SK-N-MC (cell line): ENCODE results near the gene AP2B1.
A peak's percentile ranks its signal among the peaks of the same experiment; 100 is the strongest.

Source experiments
- DNase-seq: peaks from one replicate; pipeline ENCODE4 v3.0.0-alpha.2; 2011; ENCODE audit warnings: low read depth, low spot score
- H3K27ac ChIP-seq: fragments of 200-600 bp; sonication (generic); 2 replicates; pipeline ENCODE4 v1.5.1; 2016; ENCODE audit warnings: mixed run types
- H3K36me3 ChIP-seq: fragments of 200-600 bp; sonication (generic); 2 replicates; pipeline ENCODE4 v1.6.1; 2017; ENCODE audit warnings: antibody characterized with exemption, low read length, mixed read lengths; ENCODE audit not compliant: insufficient read depth
- H3K4me3 ChIP-seq: fragments of 200-600 bp; sonication (generic); 2 replicates; pipeline ENCODE4 v1.5.1; 2016
- H3K9ac ChIP-seq: fragments of 200-600 bp; sonication (generic); 2 replicates; pipeline ENCODE4 v1.8.0; 2017; ENCODE audit warnings: mixed run types, mixed read lengths; ENCODE audit not compliant: insufficient read length
- H3K9me3 ChIP-seq: fragments of 200-600 bp; sonication (generic); 2 replicates; pipeline ENCODE4 v1.6.1; 2017; ENCODE audit warnings: low read depth, mild to moderate bottlenecking, antibody characterized with exemption, low read length, moderate library complexity, mixed read lengths
- EZH2 ChIP-seq: fragments of 200-600 bp; sonication (generic); IDR thresholded peaks from one replicate; pipeline ENCODE4 v1.6.1; 2017; ENCODE audit warnings: antibody characterized with exemption
- FOXP2 ChIP-seq: optimal IDR thresholded peaks from 2 replicates; pipeline ENCODE3; 2011; ENCODE audit warnings: mild to moderate bottlenecking, moderate library complexity; ENCODE audit not compliant: insufficient read depth; ENCODE audit errors: extremely low read length, control extremely low read depth
- POLR2AphosphoS5 ChIP-seq: IDR thresholded peaks from 2 replicates; pipeline ENCODE4 v1.6.1; 2012; ENCODE audit warnings: mild to moderate bottlenecking, low read depth, low read length, borderline replicate concordance

Gene AP2B1

GRCh38 chr17:35566968-35567367 is 20.2 kb upstream of the AP2B1 start:
- no peaks in the 10 kb centered on the region for H3K9me3 ChIP-seq
- no peak overlapping the region for H3K9ac ChIP-seq
- DNase-seq, result no peak
- no peak overlapping the region for H3K27ac ChIP-seq
- TF ChIP-seq FOXP2 (no peak), EZH2 (no peak), POLR2AphosphoS5 (no peak)
- H3K4me3 ChIP-seq, result no peak overlapping the region
- no peaks in the 10 kb centered on the region for H3K36me3 ChIP-seq

- peak overlapping the region; percentile 94 for H3K9ac ChIP-seq
- peaks cover 1% of the 10 kb centered on the region; the same call in 1 of the 2 replicates for H3K36me3 ChIP-seq
- no peak for DNase-seq
- peak overlapping the region; percentile 92 for H3K4me3 ChIP-seq
- TF ChIP-seq POLR2AphosphoS5, result no peak
- TF ChIP-seq FOXP2, result no peak
- no peak for TF ChIP-seq EZH2
- no peak overlapping the region for H3K27ac ChIP-seq
- H3K9me3 ChIP-seq, result no peaks in the 10 kb centered on the region
These were observed 18.6 kb upstream of the AP2B1 start for GRCh38 chr17:35568561-35568960.

GRCh38 chr17:35569405-35569804 is 17.7 kb upstream of the AP2B1 start:
- no peak overlapping the region for H3K9ac ChIP-seq
- H3K4me3 ChIP-seq, result no peak overlapping the region
- no peaks in the 10 kb centered on the region for H3K9me3 ChIP-seq
- no peak for DNase-seq
- peaks cover 4% of the 10 kb centered on the region; the same call in 1 of the 2 replicates for H3K36me3 ChIP-seq
- no peak for TF ChIP-seq EZH2
- no peak for TF ChIP-seq POLR2AphosphoS5
- TF ChIP-seq FOXP2, result no peak
- H3K27ac ChIP-seq, result no peak overlapping the region

GRCh38 chr17:35575759-35576158 is 11.4 kb upstream of the AP2B1 start:
- H3K36me3 ChIP-seq, result peaks cover 10% of the 10 kb centered on the region; the same call in 1 of the 2 replicates
- TF ChIP-seq FOXP2 (no peak), EZH2 (no peak), POLR2AphosphoS5 (no peak; the same call in 1 of the 2 replicates)
- no peak overlapping the region for H3K9ac ChIP-seq
- no peak for DNase-seq
- H3K27ac ChIP-seq, result no peak overlapping the region
- no peak overlapping the region for H3K4me3 ChIP-seq
- H3K9me3 ChIP-seq, result no peaks in the 10 kb centered on the region

GRCh38 chr17:35577830-35578196 is 9.3 kb upstream of the AP2B1 start:
- Histone ChIP-seq H3K9me3 (no peaks in the 10 kb centered on the region), H3K36me3 (peaks cover 10% of the 10 kb centered on the region; the same call in 1 of the 2 replicates), H3K27ac (no peak overlapping the region), H3K4me3 (peak overlapping the region; percentile 81), H3K9ac (peak overlapping the region; percentile 86)
- no peak for TF ChIP-seq FOXP2
- no peak for TF ChIP-seq EZH2
- TF ChIP-seq POLR2AphosphoS5, result no peak
- DNase-seq, result no peak

GRCh38 chr17:35578197-35578928 is 8.8 kb upstream of the AP2B1 start, which contains the start of gene PEX12:
TSS of gene PEX12 (minus strand) at chr17:35578571. CDS start at chr17:35578021, 550 bp downstream.
- H3K9ac ChIP-seq, result peak within 1 kb of the TSS; percentile 86

GRCh38 chr17:35578929-35579432 is 8.1 kb upstream of the AP2B1 start:
- peak overlapping the region; percentile 81 for H3K4me3 ChIP-seq
- peaks cover 6% of the 10 kb centered on the region; the same call in 1 of the 2 replicates for H3K36me3 ChIP-seq
- peak overlapping the region; percentile 86 for H3K9ac ChIP-seq
- no peak for TF ChIP-seq EZH2
- no peak for TF ChIP-seq FOXP2
- no peak for TF ChIP-seq POLR2AphosphoS5
- peak overlapping the region; percentile 43; the same call in 1 of the 2 replicates for H3K27ac ChIP-seq
- no peaks in the 10 kb centered on the region for H3K9me3 ChIP-seq
- DNase-seq, result no peak

More at GRCh38 chr17:35578197-35578928, 8.8 kb upstream of the AP2B1 start, which contains the start of gene PEX12:
- peak; percentile 94 for TF ChIP-seq POLR2AphosphoS5
- no peak for TF ChIP-seq EZH2
- Histone ChIP-seq H3K27ac (peak within 1 kb of the TSS; percentile 43; the same call in 1 of the 2 replicates), H3K4me3 (peak within 1 kb of the TSS; percentile 81), H3K36me3 (peaks cover 10% of the 10 kb centered on the region; the same call in 1 of the 2 replicates), H3K9me3 (no peaks in the 10 kb centered on the region)
- DNase-seq, result peak; percentile 56

GRCh38 chr17:35584061-35584460 is 3.1 kb upstream of the AP2B1 start:
- Histone ChIP-seq H3K9ac (no peak overlapping the region), H3K27ac (no peak overlapping the region), H3K9me3 (no peaks in the 10 kb centered on the region), H3K4me3 (no peak overlapping the region), H3K36me3 (no peaks in the 10 kb centered on the region)
- no peak for TF ChIP-seq FOXP2
- TF ChIP-seq POLR2AphosphoS5, result no peak
- no peak for TF ChIP-seq EZH2
- DNase-seq, result no peak
